ENCODE results near the gene EXOSC2. TPM values are rescaled to one million over a fixed set of nuclear protein-coding genes. Genes with fewer than 3 reads are reported as not detected.

The EXOSC2 gene
- total RNA-seq, 8 experiments from 2014 or later, result 18.5 to 59.3 (median 28.7) TPM

- in situ Hi-C loops (cut with MboI; ENCODE audit: low pct_unique_long_range_greater_than_20kb in 2 of 9, low sequenced_read_pairs in 9 of 9, unreplicated experiment in 9 of 9), result no loop called here
- 73 to 100% (median 93%) methylated on average over 1 to 5 of the region's 5 CpGs for WGBS, 10 experiments
These were observed 39.2 kb downstream of the EXOSC2 start for GRCh38 chr9:130732793-130733221.

GRCh38 chr9:130735566-130735965 lies 42.0 kb downstream of the EXOSC2 start:
- in situ Hi-C loops (cut with MboI; ENCODE audit: low pct_unique_long_range_greater_than_20kb in 2 of 9, low sequenced_read_pairs in 9 of 9, unreplicated experiment in 9 of 9), result no loop called here
- Histone ChIP-seq H3K27ac (no peak overlapping the region), H3K4me1 (replicated peaks in 1 of 2) (no peaks in the 10 kb centered on the region), H3K4me3 (no peak overlapping the region)
- 70 to 100% (median 100%) methylated on average over 1 to 2 of the region's 4 CpGs; no CpG with 5 or more reads in 5 of the 10 experiments for WGBS, 10 experiments
- ATAC-seq (replicated peaks in 6 of 8), result no peak

More at GRCh38 chr9:130732793-130733221, 39.2 kb downstream of the EXOSC2 start:
- H3K4me3 ChIP-seq, result no peak overlapping the region
- ATAC-seq (replicated peaks in 6 of 8), result no peak
- no peaks in the 10 kb centered on the region for H3K4me1 ChIP-seq (replicated peaks in 1 of 2)
- H3K27ac ChIP-seq, result no peak overlapping the region

GRCh38 chr9:130736834-130737233 lies 43.3 kb downstream of the EXOSC2 start:
- no peak for ATAC-seq (replicated peaks in 6 of 8)
- 80 to 100% (median 96%) methylated on average over 1 of the region's 1 CpG; no CpG with 5 or more reads in 2 of the 10 experiments for WGBS, 10 experiments
- Histone ChIP-seq H3K4me1 (replicated peaks in 1 of 2) (no peaks in the 10 kb centered on the region), H3K4me3 (no peak overlapping the region), H3K27ac (peak overlapping the region in 1 of 2 donors; percentile 39)
- in situ Hi-C loops (cut with MboI; ENCODE audit: low pct_unique_long_range_greater_than_20kb in 2 of 9, low sequenced_read_pairs in 9 of 9, unreplicated experiment in 9 of 9), result no loop called here

GRCh38 chr9:130738281-130738680 lies 44.7 kb downstream of the EXOSC2 start:
- WGBS, 10 experiments, result 67 to 100% (median 78%) methylated on average over 2 to 3 of the region's 3 CpGs; no CpG with 5 or more reads in 1 of the 10 experiments
- H3K27ac ChIP-seq, result peak overlapping the region in 1 of 2 donors; percentile 65
- no peak overlapping the region for H3K4me3 ChIP-seq
- ATAC-seq (replicated peaks in 6 of 8), result no peak
- H3K4me1 ChIP-seq (replicated peaks in 1 of 2), result no peaks in the 10 kb centered on the region
- in situ Hi-C loops (cut with MboI; ENCODE audit: low pct_unique_long_range_greater_than_20kb in 2 of 9, low sequenced_read_pairs in 9 of 9, unreplicated experiment in 9 of 9), result no loop called here

- H3K4me3 ChIP-seq, result no peak overlapping the region
These were observed 45.5 kb downstream of the EXOSC2 start for GRCh38 chr9:130739081-130739480.

GRCh38 chr9:130740218-130741023 lies 46.8 kb downstream of the EXOSC2 start:
- H3K4me1 ChIP-seq (replicated peaks in 1 of 2), result no peaks in the 10 kb centered on the region
- H3K27ac ChIP-seq, result peak overlapping the region; percentile 29 to 41
- ATAC-seq (replicated peaks in 6 of 8), result no peak
- in situ Hi-C loops (cut with MboI; ENCODE audit: low pct_unique_long_range_greater_than_20kb in 2 of 9, low sequenced_read_pairs in 9 of 9, unreplicated experiment in 9 of 9), result no loop called here
- H3K4me3 ChIP-seq, result no peak overlapping the region
- 83 to 100% (median 88%) methylated on average over 1 to 6 of the region's 11 CpGs; no CpG with 5 or more reads in 3 of the 10 experiments for WGBS, 10 experiments

More at GRCh38 chr9:130739081-130739480, 45.5 kb downstream of the EXOSC2 start:
- Histone ChIP-seq H3K4me1 (replicated peaks in 1 of 2) (no peaks in the 10 kb centered on the region), H3K27ac (peak overlapping the region in 1 of 2 donors; percentile 65)
- no peak for ATAC-seq (replicated peaks in 6 of 8)
- in situ Hi-C loops (cut with MboI; ENCODE audit: low pct_unique_long_range_greater_than_20kb in 2 of 9, low sequenced_read_pairs in 9 of 9, unreplicated experiment in 9 of 9), result no loop called here
- WGBS, 10 experiments, result 80 to 100% (median 100%) methylated on average over 1 to 3 of the region's 4 CpGs; no CpG with 5 or more reads in 2 of the 10 experiments

GRCh38 chr9:130741024-130741305 lies 47.4 kb downstream of the EXOSC2 start:
- no peak overlapping the region for H3K4me3 ChIP-seq
- no peaks in the 10 kb centered on the region for H3K4me1 ChIP-seq (replicated peaks in 1 of 2)
- peak overlapping the region in 1 of 2 donors; percentile 41 for H3K27ac ChIP-seq
- in situ Hi-C loops (cut with MboI; ENCODE audit: low pct_unique_long_range_greater_than_20kb in 2 of 9, low sequenced_read_pairs in 9 of 9, unreplicated experiment in 9 of 9), result no loop called here
- no peak for ATAC-seq (replicated peaks in 6 of 8)
- WGBS, 10 experiments, result 63 to 100% (median 92%) methylated on average over 1 to 3 of the region's 3 CpGs; no CpG with 5 or more reads in 6 of the 10 experiments

- WGBS, 10 experiments, result 0 to 100% (median 73%) methylated on average over 1 to 5 of the region's 7 CpGs; no CpG with 5 or more reads in 5 of the 10 experiments
- in situ Hi-C loops (cut with MboI; ENCODE audit: low pct_unique_long_range_greater_than_20kb in 2 of 9, low sequenced_read_pairs in 9 of 9, unreplicated experiment in 9 of 9), result no loop called here
- no peak for ATAC-seq (replicated peaks in 6 of 8)
- H3K4me1 ChIP-seq (replicated peaks in 1 of 2), result no peaks in the 10 kb centered on the region
- H3K27ac ChIP-seq, result no peak overlapping the region
- H3K4me3 ChIP-seq, result no peak overlapping the region
These were observed 48.4 kb downstream of the EXOSC2 start for GRCh38 chr9:130741831-130742449.

GRCh38 chr9:130743656-130744055 lies 50.1 kb downstream of the EXOSC2 start:
- in situ Hi-C loops (cut with MboI; ENCODE audit: low pct_unique_long_range_greater_than_20kb in 2 of 9, low sequenced_read_pairs in 9 of 9, unreplicated experiment in 9 of 9), result no loop called here
- Histone ChIP-seq H3K4me1 (replicated peaks in 1 of 2) (no peaks in the 10 kb centered on the region), H3K27ac (peak overlapping the region in 1 of 2 donors; percentile 40), H3K4me3 (no peak overlapping the region)
- ATAC-seq (replicated peaks in 6 of 8), result peak in 1 of 8 experiments; percentile 56
- WGBS, 10 experiments, result 53 to 100% (median 83%) methylated on average over 1 to 4 of the region's 4 CpGs; no CpG with 5 or more reads in 2 of the 10 experiments

- in situ Hi-C loops (cut with MboI; ENCODE audit: low pct_unique_long_range_greater_than_20kb in 2 of 9, low sequenced_read_pairs in 9 of 9, unreplicated experiment in 9 of 9), result no loop called here
- H3K4me3 ChIP-seq, result no peak overlapping the region
- no peaks in the 10 kb centered on the region for H3K4me1 ChIP-seq (replicated peaks in 1 of 2)
- no peak for ATAC-seq (replicated peaks in 6 of 8)
- H3K27ac ChIP-seq, result peak overlapping the region in 1 of 2 donors; percentile 58
- 70 to 100% (median 83%) methylated on average over 1 of the region's 5 CpGs; no CpG with 5 or more reads in 3 of the 10 experiments for WGBS, 10 experiments
These were observed 51.7 kb downstream of the EXOSC2 start for GRCh38 chr9:130745210-130745800.

- WGBS, 10 experiments, result 66 to 87% (median 80%) methylated on average over 2 to 5 of the region's 5 CpGs
- in situ Hi-C loops (cut with MboI; ENCODE audit: low pct_unique_long_range_greater_than_20kb in 2 of 9, low sequenced_read_pairs in 9 of 9, unreplicated experiment in 9 of 9), result no loop called here
These were observed 52.2 kb downstream of the EXOSC2 start for GRCh38 chr9:130745829-130746228.

GRCh38 chr9:130746434-130747212 lies 53.0 kb downstream of the EXOSC2 start:
- Histone ChIP-seq H3K4me3 (no peak overlapping the region), H3K27ac (peak overlapping the region in 1 of 2 donors; percentile 57), H3K4me1 (replicated peaks in 1 of 2) (no peaks in the 10 kb centered on the region)
- no peak for ATAC-seq (replicated peaks in 6 of 8)
- in situ Hi-C loops (cut with MboI; ENCODE audit: low pct_unique_long_range_greater_than_20kb in 2 of 9, low sequenced_read_pairs in 9 of 9, unreplicated experiment in 9 of 9), result no loop called here
- 40 to 100% (median 83%) methylated on average over 1 to 2 of the region's 3 CpGs; no CpG with 5 or more reads in 3 of the 10 experiments for WGBS, 10 experiments

More at GRCh38 chr9:130745829-130746228, 52.2 kb downstream of the EXOSC2 start:
- ATAC-seq (replicated peaks in 6 of 8), result no peak
- H3K4me1 ChIP-seq (replicated peaks in 1 of 2), result no peaks in the 10 kb centered on the region
- H3K4me3 ChIP-seq, result no peak overlapping the region
- peak overlapping the region in 1 of 2 donors; percentile 58 for H3K27ac ChIP-seq

All from motor neuron (in vitro differentiated cells).